DMS114 treated with DMSO at 0.1 percent for 48 hours (cell line): Measurements from ENCODE around the gene LIPJ.

Source experiments
- DNase-seq: peaks from one replicate; lab custom pipeline; 2025; ENCODE audit not compliant: unreplicated experiment; lab: John Stamatoyannopoulos, UW

Gene LIPJ

GRCh38 chr10:88594482-88594881 is 7.9 kb downstream of the LIPJ start:
- no peak for DNase-seq

DNA sequence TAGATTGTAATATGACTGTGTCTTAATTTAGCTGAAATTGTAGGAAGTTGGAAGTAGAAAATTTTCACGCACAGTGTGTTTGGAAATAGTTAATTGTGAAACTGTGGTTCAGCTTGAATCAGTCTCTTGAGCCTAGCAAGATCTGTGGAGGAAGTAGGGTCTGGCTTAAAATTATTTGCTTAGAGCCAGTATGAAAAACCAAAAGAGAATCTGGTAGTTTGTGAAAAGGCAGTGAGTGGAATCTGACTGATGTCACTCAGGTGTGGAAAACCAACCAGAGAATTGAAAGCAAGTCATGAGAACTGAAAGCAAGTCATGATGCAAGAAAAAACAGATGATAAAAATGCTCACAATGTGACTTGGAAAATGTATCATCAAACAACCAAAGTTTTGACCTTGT is 11.5 kb downstream of the LIPJ start:
- DNase-seq: no peak

GRCh38 chr10:88608052-88608732 is 21.6 kb downstream of the LIPJ start:
- DNase-seq: no peak

- no peak for DNase-seq
Measured at GRCh38 chr10:88608780-88609179, 22.2 kb downstream of the LIPJ start.

GRCh38 chr10:88616250-88616977 is 29.9 kb downstream of the LIPJ start:
- no peak for DNase-seq

- DNase-seq: no peak
Measured at GRCh38 chr10:88617772-88618300, 31.3 kb downstream of the LIPJ start.

- DNase-seq: no peak
Measured at GRCh38 chr10:88618496-88618895, 31.9 kb downstream of the LIPJ start.

GRCh38 chr10:88620441-88620840 is 33.9 kb downstream of the LIPJ start:
- DNase-seq: no peak

DNA sequence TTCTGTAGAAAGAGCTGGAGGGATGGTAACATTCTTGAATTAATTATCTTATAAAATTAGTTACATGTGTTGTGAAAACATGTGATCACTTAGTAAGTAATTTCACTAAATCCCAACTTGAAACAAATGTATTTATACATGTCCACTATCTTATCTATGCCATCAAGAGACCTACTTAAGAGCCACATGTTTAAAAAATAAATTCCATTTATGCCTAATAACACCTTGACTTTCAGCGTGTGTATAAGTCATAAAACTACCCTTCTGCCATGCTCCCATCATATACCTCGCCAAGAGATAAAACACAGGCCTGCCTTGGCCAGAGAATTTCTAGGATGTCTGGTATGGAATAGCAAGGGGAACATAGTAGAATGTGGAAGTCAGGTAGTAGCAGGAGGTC is 37.3 kb downstream of the LIPJ start:
- no peak for DNase-seq

GRCh38 chr10:88624840-88625239 is 38.3 kb downstream of the LIPJ start:
- DNase-seq: no peak

DNA sequence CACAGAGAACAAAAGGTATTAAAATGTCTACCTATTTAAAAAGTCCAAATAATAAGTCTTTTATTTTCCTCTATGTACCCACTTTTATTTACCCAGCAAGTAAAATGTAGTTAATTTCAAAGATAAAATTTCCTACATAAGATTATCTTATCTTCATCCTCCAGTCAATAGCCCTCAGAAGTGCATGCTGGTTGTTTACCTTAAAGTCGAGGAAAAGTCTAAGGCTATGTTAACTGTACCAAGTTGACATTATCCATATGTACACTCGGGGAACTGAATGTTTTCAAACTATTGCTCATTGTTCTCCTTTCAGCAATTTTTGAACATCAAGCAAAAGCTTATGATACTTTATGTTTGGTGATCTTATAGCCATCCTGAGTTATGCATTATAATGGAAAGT is 53.6 kb downstream of the LIPJ start:
- no peak for DNase-seq

GRCh38 chr10:88642209-88642608 is 55.6 kb downstream of the LIPJ start:
- no peak for DNase-seq

DNA sequence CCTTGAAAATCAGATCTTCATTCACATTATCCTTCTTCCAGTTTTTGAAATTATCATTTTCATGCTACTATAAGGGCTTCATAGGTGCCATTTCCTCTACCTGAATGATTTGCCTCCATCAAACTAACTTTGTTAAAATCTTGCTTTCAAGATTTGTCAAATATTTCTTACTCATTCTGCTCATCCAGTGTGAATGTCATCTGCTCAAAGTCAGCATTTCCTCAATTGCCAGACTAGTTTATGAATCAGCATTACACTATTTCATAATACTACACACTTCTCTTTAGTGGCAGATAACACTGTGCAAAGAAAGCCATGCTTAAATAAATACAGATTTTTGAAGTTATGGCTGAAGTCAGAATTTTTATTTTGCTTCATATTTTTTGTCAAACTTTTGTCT is 56.4 kb downstream of the LIPJ start:
- no peak for DNase-seq

DNA sequence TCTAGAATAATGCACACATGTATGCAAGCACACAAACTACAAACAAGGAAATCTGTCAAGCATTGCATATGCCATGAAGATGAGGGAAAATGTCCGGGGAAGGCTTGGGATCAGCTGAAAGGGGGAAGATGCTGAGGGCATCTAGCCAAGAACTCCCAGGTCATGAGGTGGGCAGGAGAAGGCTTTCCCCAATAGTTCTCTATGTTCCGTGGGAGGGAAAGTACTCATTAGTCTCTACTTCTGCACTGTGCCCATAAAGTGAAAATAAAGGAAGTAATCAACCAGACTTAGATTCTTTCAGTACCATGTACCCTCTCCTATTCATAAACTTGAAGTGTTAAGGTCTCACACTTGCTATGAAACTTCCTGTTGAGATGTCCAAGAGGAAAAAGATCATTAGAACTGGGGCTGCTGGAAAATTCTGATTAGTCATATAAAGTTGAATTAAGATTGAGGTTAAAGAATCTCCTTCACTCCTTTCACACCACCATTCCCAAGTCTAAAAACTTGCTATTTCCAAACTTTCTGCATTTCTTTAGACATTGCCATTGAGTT is 60.6 kb downstream of the LIPJ start:
- DNase-seq: no peak

GRCh38 chr10:88651101-88651551 is 64.6 kb downstream of the LIPJ start:
- no peak for DNase-seq

GRCh38 chr10:88652616-88653015 is 66.1 kb downstream of the LIPJ start:
- DNase-seq: no peak
